HS-27A (cell line): ENCODE results near the gene BCKDHA.
"Not testable (repeated sequence)": the region's sequence is repeated elsewhere in the genome, so short reads cannot be mapped to it uniquely, and the experiment has no call there.

ENCODE experiments used
- DNase-seq: peaks from one replicate; pipeline ENCODE4 v3.0.0-alpha.2; 2012; ENCODE audit warnings: low read depth, missing footprints

The BCKDHA gene

GRCh38 chr19:41405776-41406175 lies 8.2 kb downstream of the BCKDHA start:
- DNase-seq, result no peak

DNA sequence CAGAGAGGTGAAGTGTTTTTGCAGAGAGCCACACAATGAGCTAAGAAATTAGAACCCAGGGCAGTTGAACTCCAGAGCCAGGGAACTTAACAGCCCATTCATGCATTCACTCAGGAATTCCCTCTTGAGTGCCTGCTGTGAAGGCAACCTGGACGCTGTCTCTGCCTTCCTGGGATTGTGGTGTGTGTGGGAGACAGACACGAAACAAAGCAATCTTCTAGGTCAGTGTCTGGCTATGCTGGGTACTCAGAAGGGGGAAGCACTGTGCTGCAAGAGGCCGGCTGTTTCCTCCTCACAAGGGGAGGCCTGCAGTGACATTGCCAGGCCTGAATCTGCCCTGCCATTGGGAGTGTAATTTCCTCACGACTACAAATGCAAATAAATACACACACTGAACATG lies 9.7 kb downstream of the BCKDHA start:
- no peak for DNase-seq

DNA sequence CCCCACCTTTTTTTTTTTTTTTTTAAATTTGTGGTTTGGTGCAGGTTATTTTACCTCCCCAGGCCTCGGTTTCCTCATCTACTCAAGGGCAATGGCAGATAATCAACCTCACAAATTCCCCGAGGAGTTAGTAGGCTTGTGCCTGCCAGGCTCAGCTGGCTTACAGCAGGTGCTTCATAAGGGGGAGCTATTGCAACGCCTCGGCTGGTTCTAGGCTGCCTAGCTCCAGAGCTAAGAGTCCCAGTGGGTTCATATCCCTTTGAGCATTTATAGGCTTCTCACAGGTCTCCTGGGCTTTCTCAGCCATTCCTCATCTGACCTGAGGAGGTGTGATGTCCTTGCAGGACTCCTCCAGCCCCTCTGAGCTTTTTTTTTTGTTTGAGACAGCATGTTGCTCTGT lies 10.6 kb downstream of the BCKDHA start:
- DNase-seq, result no peak

DNA sequence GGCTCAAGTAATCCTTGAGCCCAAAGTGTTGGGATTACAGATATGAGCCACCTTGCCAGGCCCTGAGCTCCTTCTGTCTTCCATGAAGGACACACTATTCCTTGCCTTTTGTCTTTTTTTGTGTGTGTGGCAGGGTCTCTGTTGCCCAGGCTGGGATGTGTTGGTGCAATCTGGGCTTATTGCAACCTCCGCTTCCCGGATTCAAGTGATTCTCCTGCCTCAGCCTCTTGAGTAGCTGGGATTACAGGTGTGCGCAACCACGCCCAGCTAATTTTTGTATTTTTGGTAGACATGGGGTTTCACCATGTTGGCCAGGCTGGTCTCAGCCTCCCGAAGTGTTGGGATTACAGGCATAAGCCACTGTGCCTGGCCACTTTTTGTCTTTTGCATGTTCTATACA lies 11.2 kb downstream of the BCKDHA start:
- DNase-seq, result not testable (repeated sequence)

DNA sequence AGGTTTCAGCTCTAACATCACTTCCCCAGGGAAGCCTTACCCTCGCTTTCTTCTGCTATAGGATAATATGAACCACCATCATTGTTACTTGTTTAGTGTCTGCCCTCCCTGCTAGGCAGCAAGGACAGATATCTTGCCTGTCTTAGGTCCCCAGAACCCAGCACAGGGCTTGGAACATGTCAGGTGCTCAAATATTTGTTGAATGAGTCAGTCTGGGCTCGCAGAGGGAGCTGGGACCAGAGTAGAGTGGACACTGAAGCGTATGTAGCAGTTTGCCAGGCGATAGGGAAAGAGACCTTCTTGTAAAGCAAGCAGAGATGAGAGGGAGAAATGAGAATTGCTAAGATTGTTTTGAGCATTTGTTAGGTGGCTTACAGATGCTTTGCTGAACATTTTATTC lies 11.7 kb downstream of the BCKDHA start:
- no peak for DNase-seq

DNA sequence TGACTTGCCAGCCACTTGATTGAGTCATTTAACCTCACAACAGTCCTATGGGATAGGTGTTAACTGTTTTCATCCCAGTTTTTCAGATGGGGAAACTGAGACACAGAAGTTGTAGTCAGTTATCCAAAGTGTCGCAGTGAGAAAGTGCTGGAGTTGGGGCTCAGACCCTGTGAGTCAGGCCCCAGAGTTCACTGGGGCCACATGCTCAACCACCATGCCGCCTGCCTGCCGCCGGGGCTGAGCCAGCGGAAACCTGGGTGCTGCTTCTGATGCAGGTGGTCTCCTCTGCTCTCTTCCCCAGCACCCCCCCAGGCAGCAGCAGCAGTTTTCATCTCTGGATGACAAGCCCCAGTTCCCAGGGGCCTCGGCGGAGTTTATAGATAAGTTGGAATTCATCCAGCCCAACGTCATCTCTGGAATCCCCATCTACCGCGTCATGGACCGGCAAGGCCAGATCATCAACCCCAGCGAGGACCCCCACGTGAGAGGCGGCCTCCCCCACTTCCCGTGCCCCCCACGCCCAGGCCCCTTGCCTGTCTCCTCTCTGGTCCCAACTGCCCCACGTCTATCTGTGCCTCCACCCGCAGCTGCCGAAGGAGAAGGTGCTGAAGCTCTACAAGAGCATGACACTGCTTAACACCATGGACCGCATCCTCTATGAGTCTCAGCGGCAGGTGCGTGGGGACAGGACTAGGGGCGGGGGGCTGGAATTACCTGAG lies 12.9 kb downstream of the BCKDHA start:
- no peak for DNase-seq

GRCh38 chr19:41411100-41411967 lies 13.7 kb downstream of the BCKDHA start:
- no peak for DNase-seq

DNA sequence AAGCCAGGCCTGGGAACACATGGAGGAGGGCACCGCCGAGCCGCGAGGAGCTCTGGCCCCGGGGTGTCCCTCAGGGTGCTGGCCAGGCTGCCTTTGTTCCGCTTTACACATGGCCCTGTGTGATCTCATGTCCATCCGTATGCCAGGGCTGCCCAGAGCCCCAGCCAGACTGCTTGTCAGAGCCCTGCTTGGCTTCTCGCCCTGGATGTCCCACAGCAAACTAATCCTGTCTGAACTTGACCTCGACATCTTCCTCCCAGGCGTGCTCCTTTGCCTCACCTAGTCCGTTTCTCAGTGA lies 14.3 kb downstream of the BCKDHA start:
- DNase-seq, result no peak

GRCh38 chr19:41412953-41413352 lies 15.3 kb downstream of the BCKDHA start:
- DNase-seq, result no peak

DNA sequence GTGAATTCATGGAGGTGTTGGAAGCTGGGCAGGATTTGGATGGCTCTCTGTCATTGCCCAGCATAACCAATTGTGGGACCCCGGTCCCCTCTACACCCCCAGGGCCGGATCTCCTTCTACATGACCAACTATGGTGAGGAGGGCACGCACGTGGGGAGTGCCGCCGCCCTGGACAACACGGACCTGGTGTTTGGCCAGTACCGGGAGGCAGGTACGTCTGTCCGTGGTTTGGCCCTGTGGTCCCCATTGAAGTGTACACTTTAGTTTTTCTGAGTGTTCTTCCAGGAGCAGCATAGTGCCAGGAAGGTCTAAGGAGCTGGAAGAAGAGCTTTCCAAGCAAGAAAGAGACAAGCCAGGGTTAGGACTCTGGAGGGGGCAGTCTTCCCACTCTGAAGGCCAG lies 16.3 kb downstream of the BCKDHA start:
- DNase-seq, result no peak

- DNase-seq, result no peak
These were observed 16.8 kb downstream of the BCKDHA start for GRCh38 chr19:41414461-41414860.

DNA sequence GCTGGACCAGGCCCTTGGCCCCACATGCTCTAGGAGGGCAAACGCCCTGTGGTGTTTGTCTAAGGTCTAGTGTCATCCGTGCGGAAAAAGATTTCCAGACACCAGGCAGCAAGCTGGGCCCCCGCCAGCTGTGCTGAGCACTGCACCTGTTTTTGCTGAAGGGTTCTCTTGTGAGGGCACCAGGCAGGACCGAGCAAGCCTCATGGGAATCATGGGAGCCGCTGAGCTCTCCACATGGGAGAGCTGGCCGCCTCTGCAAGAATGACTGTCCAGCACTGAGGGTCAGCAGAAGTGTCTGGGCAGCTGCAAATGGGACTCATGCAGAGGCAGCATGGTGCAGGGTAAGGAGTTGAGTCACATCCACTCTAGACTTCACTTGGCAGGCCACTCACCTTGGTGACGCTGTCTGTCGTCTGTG lies 17.5 kb downstream of the BCKDHA start:
- DNase-seq, result no peak

DNA sequence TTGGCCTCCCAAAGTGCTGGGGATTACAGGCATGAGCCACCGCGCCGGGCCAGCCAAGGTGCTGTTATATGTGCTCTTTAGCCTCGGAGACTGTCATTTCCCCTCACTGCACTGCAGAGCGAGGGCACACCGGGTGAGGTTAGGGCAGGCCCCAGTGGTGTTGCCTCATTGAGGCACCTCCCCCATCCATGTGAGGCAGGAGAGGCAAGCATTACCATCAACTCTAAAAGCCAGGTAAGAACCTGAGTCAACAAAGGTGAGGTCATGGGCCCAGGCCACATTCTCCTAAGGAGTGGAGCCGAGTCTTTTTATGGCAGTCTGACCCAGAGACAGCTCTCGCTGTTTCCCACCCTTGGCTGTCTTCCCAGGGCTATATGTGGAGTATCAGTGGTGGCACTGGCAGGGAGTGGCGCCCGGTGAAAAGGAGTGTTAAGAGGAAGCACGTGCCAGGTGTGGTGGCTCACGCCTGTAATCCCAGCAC lies 18.6 kb downstream of the BCKDHA start:
- no peak for DNase-seq

DNA sequence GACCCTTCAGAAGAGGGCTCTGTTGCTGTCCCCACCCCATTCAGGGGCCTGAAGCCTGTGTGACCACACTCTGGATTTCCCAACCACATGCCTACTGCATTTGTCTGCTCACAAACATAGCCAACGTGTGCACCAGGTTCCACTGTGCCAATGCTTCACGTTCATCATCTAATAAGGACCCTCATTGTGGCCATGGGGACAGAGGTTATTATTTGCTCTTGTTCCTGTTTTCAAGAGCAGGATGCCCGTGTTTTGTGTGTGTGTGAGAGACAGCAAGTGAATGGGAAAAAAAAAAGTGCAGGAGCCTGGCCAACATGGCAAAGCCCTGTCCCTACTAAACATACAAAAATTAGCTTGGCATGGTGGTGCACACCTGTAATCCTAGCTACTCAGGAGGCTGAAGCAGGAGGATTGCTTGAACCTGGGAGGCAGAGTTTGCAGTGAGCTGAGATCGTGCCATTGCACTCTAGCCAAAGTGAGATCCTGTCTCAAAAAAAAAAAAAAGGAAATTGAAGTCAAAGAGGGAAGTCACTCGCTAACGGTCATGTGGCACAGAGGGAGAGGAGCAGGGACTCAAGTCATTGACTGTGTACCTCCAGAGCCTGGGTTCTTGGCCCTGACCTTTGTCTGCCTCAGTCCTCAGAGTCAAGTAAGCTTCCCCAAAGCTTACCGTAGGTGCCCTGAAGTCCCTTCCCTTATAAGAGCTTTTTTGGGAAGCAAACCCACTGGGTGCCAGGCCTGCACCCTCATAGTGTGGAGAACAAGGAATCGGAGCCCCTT lies 22.7 kb downstream of the BCKDHA start:
- DNase-seq, result no peak

DNA sequence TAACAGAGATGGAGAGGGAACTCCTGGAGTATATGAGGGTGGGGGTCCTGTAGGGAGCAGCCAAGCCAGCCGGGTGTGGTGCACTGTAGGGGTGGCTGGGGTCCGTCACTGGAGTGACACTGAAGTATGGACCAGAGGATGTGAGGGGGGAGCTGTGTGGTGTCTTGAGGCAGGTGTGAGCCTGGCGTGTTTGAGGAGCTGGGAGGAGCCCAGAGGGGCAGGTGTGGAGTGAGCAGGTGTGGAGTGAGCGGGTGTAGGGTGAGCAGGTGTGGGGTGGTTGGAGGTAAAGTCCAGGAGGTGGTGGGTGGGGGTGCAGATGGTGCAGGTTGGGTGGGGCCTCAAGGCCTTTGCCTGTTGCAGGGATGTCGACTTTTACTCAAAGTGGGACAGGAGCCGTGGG lies 23.7 kb downstream of the BCKDHA start:
- no peak for DNase-seq

GRCh38 chr19:41421973-41422372 lies 24.4 kb downstream of the BCKDHA start:
- no peak for DNase-seq

GRCh38 chr19:41422456-41422855 lies 24.8 kb downstream of the BCKDHA start:
- no peak for DNase-seq

DNA sequence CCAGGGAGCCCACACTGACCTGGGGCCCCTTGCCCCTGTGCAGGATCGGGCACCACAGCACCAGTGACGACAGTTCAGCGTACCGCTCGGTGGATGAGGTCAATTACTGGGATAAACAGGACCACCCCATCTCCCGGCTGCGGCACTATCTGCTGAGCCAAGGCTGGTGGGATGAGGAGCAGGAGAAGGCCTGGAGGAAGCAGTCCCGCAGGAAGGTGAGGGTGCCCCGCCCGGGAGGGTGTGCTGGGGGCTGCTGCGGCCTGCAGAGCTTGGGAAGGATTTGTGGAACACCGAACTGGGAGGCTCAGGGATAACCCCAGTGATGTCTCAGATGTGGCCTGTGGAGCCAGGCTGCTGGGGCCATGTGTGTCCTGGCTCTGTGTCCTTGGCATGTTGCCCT lies 25.3 kb downstream of the BCKDHA start:
- no peak for DNase-seq

DNA sequence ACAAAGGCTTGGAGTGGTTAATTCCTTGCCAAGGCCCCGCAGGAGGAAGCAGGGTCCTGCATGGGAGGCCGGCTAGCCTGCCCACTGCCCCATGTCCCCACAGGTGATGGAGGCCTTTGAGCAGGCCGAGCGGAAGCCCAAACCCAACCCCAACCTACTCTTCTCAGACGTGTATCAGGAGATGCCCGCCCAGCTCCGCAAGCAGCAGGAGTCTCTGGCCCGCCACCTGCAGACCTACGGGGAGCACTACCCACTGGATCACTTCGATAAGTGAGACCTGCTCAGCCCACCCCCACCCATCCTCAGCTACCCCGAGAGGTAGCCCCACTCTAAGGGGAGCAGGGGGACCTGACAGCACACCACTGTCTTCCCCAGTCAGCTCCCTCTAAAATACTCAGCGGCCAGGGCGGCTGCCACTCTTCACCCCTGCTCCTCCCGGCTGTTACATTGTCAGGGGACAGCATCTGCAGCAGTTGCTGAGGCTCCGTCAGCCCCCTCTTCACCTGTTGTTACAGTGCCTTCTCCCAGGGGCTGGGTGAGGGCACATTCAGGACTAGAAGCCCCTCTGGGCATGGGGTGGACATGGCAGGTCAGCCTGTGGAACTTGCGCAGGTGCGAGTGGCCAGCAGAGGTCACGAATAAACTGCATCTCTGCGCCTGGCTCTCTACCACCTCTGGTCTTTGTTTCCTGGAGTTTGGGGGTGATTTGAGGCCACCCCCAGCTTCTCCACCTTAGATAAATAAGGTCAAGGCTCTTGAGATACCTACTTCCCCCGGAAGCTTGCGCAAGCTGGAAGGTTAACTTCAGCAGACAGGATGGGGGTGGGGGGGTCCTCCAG lies 26.9 kb downstream of the BCKDHA start:
- DNase-seq, result no peak

DNA sequence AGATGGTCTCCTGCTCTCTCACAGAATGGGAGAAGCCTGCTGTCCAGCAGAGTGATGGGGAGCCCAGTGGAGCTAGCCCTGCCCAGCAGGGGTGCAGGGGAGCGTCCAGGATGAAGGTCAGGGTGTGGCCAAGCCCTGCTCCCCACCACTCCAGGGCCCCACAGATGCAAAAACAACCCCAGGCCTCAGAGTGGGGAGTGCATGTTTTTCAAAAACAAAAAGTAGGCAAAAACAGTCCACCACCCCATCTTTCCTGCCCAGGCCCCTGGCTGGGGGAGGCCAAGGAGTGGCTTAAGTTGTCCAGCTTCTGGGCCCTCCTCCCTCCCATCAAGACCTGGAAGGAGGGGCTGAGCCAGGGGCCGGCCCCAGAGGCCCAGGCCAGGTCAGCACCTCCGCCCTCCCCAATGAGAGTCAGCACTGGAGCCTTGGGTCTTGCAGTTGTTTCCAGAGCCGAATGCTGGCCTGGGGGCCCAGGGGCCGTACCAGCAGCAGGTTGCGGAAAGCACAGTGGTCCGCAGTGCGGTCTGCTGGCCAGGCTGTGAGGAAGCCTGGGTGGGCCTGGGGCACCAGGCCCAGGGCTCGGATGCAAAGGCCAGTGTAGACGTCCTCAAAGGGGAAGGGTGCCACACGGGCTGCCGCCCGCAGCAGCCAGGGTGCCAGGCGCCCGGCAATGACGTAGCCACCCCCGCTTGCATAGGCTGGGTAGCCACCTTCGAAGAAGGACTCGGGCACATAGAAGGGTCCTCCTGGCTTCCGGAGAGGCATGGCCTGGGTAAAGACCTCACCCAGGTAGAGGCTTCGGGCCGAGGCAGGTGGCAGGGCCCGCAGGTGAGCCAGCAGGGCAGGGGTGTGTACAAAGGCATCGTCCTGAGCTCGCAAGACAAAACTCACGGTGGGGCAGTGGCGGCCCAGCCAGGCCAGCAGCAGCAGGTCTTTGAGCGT lies 27.8 kb downstream of the BCKDHA start:
- DNase-seq, result no peak
